GM18505 (cell line): ENCODE data around the gene C16orf74.
A peak's percentile ranks its signal among the peaks of the same experiment; 100 is the strongest.

Source experiments
- ATAC-seq: cut with Tn5 transposase; IDR thresholded peaks from one replicate; pipeline ENCODE4 v1.9.1; 2021; ENCODE audit not compliant: unreplicated experiment
- POLR2A ChIP-seq: IDR thresholded peaks from 4 replicates; pipeline ENCODE4 v1.6.1; 2011; ENCODE audit warnings: borderline replicate concordance; ENCODE audit not compliant: insufficient read depth, insufficient read length; ENCODE audit errors: extremely low read depth

Gene C16orf74

GRCh38 chr16:85750146-85750826 lies 610 bp downstream of the C16orf74 start:
- TF ChIP-seq POLR2A: no peak

GRCh38 chr16:85749771-85750145 lies 1.1 kb downstream of the C16orf74 start:
- TF ChIP-seq POLR2A: no peak
- ATAC-seq: no peak

More at GRCh38 chr16:85750146-85750826, 610 bp downstream of the C16orf74 start:
- ATAC-seq: no peak

DNA sequence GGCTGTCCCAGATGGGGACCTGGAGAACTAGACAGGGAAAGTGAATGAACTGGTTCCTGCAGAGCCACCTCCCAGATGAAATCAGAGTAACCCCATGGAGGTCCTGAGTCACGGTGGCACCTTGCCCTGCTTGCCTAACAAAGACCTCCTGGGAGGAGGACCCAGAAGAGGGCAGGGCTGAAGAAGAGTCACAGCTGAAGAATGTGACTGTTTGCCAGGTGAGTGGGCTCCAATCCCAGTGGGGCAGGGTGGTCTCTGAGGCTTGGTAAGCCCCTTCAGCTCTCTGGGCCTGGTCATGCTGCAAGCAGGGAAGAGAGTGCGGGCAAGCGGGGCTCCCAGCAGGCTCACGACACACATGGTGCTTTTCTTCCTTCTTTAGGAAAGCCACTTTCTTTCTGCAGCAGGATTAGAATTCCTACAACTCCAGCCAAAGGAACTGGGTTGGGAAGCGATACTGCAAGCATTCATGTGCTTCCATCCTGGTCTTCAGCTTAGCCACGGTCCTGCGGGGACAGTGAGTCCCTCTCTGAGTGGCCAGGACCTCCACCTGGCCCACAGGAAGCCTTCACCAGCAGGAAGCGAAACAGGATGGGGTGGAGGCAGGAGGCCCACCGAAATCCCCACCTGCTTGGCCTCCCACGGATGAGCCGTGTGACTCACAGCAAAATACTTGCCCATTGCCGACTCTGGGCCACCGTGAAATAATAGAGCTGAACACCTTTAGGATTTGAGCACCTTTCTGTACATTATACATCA lies 4.3 kb downstream of the C16orf74 start:
- ATAC-seq: no peak
- TF ChIP-seq POLR2A: no peak

- no peak for TF ChIP-seq POLR2A
- ATAC-seq: no peak
Measured at GRCh38 chr16:85738923-85739715, 11.8 kb downstream of the C16orf74 start.

GRCh38 chr16:85736921-85737320 lies 14.0 kb downstream of the C16orf74 start:
- no peak for TF ChIP-seq POLR2A
- no peak for ATAC-seq

GRCh38 chr16:85735946-85736345 lies 14.9 kb downstream of the C16orf74 start:
- no peak for TF ChIP-seq POLR2A
- ATAC-seq: no peak

GRCh38 chr16:85735225-85735635 lies 15.7 kb downstream of the C16orf74 start:
- peak; percentile 74 for ATAC-seq
- TF ChIP-seq POLR2A: no peak

GRCh38 chr16:85734311-85735017 lies 16.4 kb downstream of the C16orf74 start:
- ATAC-seq: no peak
- no peak for TF ChIP-seq POLR2A

GRCh38 chr16:85733839-85734170 lies 17.1 kb downstream of the C16orf74 start:
- no peak for ATAC-seq
- no peak for TF ChIP-seq POLR2A

- no peak for TF ChIP-seq POLR2A
Measured at GRCh38 chr16:85733155-85733838, 17.6 kb downstream of the C16orf74 start.

DNA sequence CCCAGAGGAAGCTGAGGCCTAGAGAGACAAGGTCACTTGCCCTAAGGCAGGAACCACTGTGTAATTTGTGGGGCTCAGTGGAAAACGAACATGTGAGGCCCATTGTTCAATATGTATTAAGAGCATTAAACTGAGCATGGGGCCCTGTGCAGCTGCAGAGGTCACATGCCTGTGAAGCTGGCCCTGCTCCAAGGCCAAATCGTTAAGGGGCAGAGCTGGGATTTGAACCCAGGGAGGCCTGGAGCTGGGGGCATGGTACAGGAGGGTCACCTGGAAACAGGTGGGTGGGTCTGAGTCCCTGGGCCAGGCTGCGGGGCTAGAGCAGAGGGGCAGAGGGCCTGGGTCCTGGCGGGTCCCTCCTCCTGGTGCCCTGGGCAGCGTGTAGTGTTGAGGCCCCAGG lies 19.7 kb downstream of the C16orf74 start:
- TF ChIP-seq POLR2A: no peak
- no peak for ATAC-seq

More at GRCh38 chr16:85733155-85733838, 17.6 kb downstream of the C16orf74 start:
- ATAC-seq: no peak

- no peak for TF ChIP-seq POLR2A
- no peak for ATAC-seq
Measured at GRCh38 chr16:85730186-85730465, 20.8 kb downstream of the C16orf74 start.
